Uterus (tissue), 2 donors: ENCODE results near the gene YTHDC2.

Experiments used
- CTCF ChIP-seq, 4 experiments: fragments of 200-600 bp in 2 of 4; fragments of 450-650 bp in 2 of 4; sonication (generic) in 2 of 4; IDR thresholded peaks; one replicate each; pipeline ENCODE4 v1.5.1; 2016 to 2019; ENCODE audit warnings: antibody characterized with exemption in 4 of 4, mild to moderate bottlenecking in 2 of 4, moderate library complexity in 1 of 4
- POLR2A ChIP-seq, 2 donors: fragments of 450-650 bp; IDR thresholded peaks; one replicate each; pipeline ENCODE4 v1.6.1; 2016; ENCODE audit warnings: antibody characterized with exemption in 2 of 2, mild to moderate bottlenecking in 1 of 2, moderate library complexity in 1 of 2

GRCh38 chr5:113538313-113538712 lies 24.8 kb downstream of the YTHDC2 start:
- TF ChIP-seq CTCF (IDR thresholded peaks at IDR 0.05) (no peak), POLR2A (IDR thresholded peaks at IDR 0.05) (no peak)
